PC-9 (cell line): ENCODE results near the gene TBATA. TPM values are rescaled to one million over a fixed set of nuclear protein-coding genes. Genes with fewer than 3 reads are reported as not detected.

ENCODE experiments used
- BruUV-seq: library from RNA; stranded (reverse); fragments of 400-500 nt; replicated peaks from 2 replicates; lab custom pipeline; 2021; lab: Mats Ljungman, UMichigan
- CTCF ChIA-PET: fragments of 300-600 bp; sonication (Branson Sonifier 250); formaldehyde crosslinking; loops from one replicate; lab custom pipeline; 2022; ENCODE audit warnings: antibody characterized with exemption; lab: Charles Lee
- POLR2A ChIA-PET: fragments of 300-600 bp; sonication (Branson Sonifier 250); formaldehyde crosslinking; loops from one replicate; lab custom pipeline; 2022; ENCODE audit warnings: antibody characterized with exemption; ENCODE audit not compliant: unreplicated experiment; lab: Charles Lee
- DNase-seq, 2 experiments: peaks; one replicate each; pipeline versions ENCODE4 v3.0.0 to v3.0.0-alpha.2; 2015 to 2022; ENCODE audit warnings: mixed read lengths in 1 of 2
- H2AFZ ChIP-seq: fragments of 200-600 bp; sonication (generic); 2 replicates; pipeline ENCODE4 v1.8.1; 2017; ENCODE audit warnings: antibody characterized with exemption
- H3F3A ChIP-seq: fragments of 200-600 bp; sonication (generic); 2 replicates; pipeline ENCODE4 v1.8.1; 2017; ENCODE audit warnings: antibody characterized with exemption, mild to moderate bottlenecking, low read depth; ENCODE audit not compliant: insufficient read depth
- H3K27ac ChIP-seq: fragments of 200-600 bp; sonication (generic); 2 replicates; pipeline ENCODE4 v1.6.1; 2016; ENCODE audit warnings: mixed run types
- H3K27me3 ChIP-seq: fragments of 200-600 bp; sonication (generic); 2 replicates; pipeline ENCODE4 v1.6.1; 2016; ENCODE audit warnings: low read depth, mixed run types; ENCODE audit not compliant: insufficient read depth
- H3K36me3 ChIP-seq: fragments of 200-600 bp; sonication (generic); 2 replicates; pipeline ENCODE4 v1.6.1; 2016; ENCODE audit warnings: low read depth, mixed run types
- H3K4me1 ChIP-seq: fragments of 200-600 bp; sonication (generic); replicated peaks from 2 replicates; pipeline ENCODE4 v1.6.1; 2016; ENCODE audit warnings: mixed run types; ENCODE audit not compliant: insufficient read depth
- H3K4me2 ChIP-seq: fragments of 200-600 bp; sonication (generic); 2 replicates; pipeline ENCODE4 v1.6.1; 2017; ENCODE audit warnings: mixed run types
- H3K4me3 ChIP-seq: fragments of 200-600 bp; sonication (generic); 2 replicates; pipeline ENCODE4 v1.6.1; 2016; ENCODE audit warnings: mixed run types
- H3K79me2 ChIP-seq: fragments of 200-600 bp; sonication (generic); 2 replicates; pipeline ENCODE4 v1.6.1; 2017; ENCODE audit warnings: low read depth, mixed run types
- H3K9me2 ChIP-seq: fragments of 200-600 bp; sonication (generic); 2 replicates; pipeline ENCODE4 v1.8.1; 2017; ENCODE audit warnings: mild to moderate bottlenecking; ENCODE audit not compliant: insufficient read depth
- H3K9me3 ChIP-seq: fragments of 200-600 bp; sonication (generic); 2 replicates; pipeline ENCODE4 v1.8.1; 2016; ENCODE audit warnings: low read depth; ENCODE audit not compliant: insufficient read depth
- H4K20me1 ChIP-seq: fragments of 200-600 bp; sonication (generic); 2 replicates; pipeline ENCODE4 v1.8.1; 2017; ENCODE audit not compliant: insufficient read depth
- EZH2 ChIP-seq: fragments of 200-600 bp; sonication (generic); IDR thresholded peaks from 2 replicates; pipeline ENCODE4 v1.8.0; 2017; ENCODE audit warnings: antibody characterized with exemption, low read depth
- intact Hi-C: fragments of 100-400 bp; cut with micrococcal nuclease; formaldehyde crosslinking; loops from one replicate; pipeline ENCODE4 v1.10.0; 2022; ENCODE audit not compliant: unreplicated experiment
- total RNA-seq: library from RNA; stranded (reverse); gene quantifications from 2 replicates; pipeline ENCODE4 v1.2.3, GENCODE V29; 2021
- TF ChIP-seq, protein P1 (sequence below): fragments of 200-600 bp; sonication (generic); conservative IDR thresholded peaks from 2 replicates; pipeline ENCODE4 v1.6.1; 2017; ENCODE audit warnings: mixed run types, antibody characterized with exemption, mild to moderate bottlenecking, moderate library complexity

TBATA gene
- total RNA-seq, 1 experiment from 2014 or later = not detected

DNA sequence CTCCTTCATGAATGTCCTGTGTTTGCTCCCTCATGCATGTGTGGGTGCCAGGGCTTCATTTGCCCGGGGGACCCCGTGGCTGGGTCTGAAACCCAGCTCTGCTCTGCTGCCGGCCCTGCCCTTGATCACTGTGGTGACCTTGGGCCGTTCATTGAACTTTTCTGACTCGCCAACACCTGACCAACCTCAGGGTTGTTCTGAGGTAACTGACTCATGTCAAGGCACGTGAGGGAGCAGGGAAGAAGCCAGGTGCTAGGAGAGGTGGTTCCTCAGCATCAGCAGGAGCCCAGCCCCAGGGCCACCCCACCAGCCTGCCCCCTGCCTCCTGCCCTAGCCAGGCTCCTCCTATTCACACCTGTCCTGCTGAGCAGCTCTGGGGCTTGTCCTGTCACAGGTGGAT lies 47.9 kb downstream of the TBATA start:
- CTCF ChIA-PET = no interaction called here
- no peaks in the 10 kb centered on the region for H3K9me3 ChIP-seq

DNA sequence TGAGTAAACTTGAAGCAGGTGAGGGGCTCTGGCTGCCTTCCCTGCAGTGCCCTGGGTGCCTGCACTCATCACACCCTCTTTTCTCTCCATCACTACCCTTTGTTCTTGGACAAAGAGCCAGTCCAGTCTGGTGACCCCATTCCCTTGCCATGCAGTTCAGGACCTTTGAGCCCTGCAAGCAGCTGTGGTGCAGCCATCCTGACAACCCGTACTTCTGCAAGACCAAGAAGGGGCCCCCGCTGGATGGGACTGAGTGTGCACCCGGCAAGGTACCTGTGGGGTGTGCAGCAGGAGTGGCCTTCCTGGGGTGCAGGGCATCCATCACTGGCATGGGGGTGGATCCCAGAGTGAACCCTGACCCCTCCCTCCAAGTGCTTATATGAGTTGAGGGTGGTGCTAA lies 48.7 kb downstream of the TBATA start:
- TF ChIP-seq, protein P1, sequence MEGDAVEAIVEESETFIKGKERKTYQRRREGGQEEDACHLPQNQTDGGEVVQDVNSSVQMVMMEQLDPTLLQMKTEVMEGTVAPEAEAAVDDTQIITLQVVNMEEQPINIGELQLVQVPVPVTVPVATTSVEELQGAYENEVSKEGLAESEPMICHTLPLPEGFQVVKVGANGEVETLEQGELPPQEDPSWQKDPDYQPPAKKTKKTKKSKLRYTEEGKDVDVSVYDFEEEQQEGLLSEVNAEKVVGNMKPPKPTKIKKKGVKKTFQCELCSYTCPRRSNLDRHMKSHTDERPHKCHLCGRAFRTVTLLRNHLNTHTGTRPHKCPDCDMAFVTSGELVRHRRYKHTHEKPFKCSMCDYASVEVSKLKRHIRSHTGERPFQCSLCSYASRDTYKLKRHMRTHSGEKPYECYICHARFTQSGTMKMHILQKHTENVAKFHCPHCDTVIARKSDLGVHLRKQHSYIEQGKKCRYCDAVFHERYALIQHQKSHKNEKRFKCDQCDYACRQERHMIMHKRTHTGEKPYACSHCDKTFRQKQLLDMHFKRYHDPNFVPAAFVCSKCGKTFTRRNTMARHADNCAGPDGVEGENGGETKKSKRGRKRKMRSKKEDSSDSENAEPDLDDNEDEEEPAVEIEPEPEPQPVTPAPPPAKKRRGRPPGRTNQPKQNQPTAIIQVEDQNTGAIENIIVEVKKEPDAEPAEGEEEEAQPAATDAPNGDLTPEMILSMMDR = no peak
- TF ChIP-seq EZH2 = no peak
- no peak for DNase-seq
- H3K4me3 ChIP-seq = no peak overlapping the region
- no peaks in the 10 kb centered on the region for H4K20me1 ChIP-seq
- no peaks in the 10 kb centered on the region for H3K4me1 ChIP-seq
- H3K9me2 ChIP-seq = no peaks in the 10 kb centered on the region
- no TSS peak for BruUV-seq
- intact Hi-C loops = no loop called here
- H3K27ac ChIP-seq = no peak overlapping the region
- no peaks in the 10 kb centered on the region for H3K27me3 ChIP-seq
- CTCF ChIA-PET = no interaction called here
- no peaks in the 10 kb centered on the region for H3K79me2 ChIP-seq
- H3F3A ChIP-seq = no peaks in the 10 kb centered on the region
- no peak overlapping the region for H2AFZ ChIP-seq
- POLR2A ChIA-PET = no interaction called here
- no peaks in the 10 kb centered on the region for H3K36me3 ChIP-seq
- H3K4me2 ChIP-seq = no peak overlapping the region
- no peaks in the 10 kb centered on the region for H3K9me3 ChIP-seq

More for the DNA sequence above, 47.9 kb downstream of the TBATA start:
- Histone ChIP-seq H4K20me1 (no peaks in the 10 kb centered on the region), H3K36me3 (no peaks in the 10 kb centered on the region), H3K79me2 (no peaks in the 10 kb centered on the region), H3K4me1 (no peaks in the 10 kb centered on the region), H3K27me3 (no peaks in the 10 kb centered on the region), H3F3A (no peaks in the 10 kb centered on the region), H3K27ac (no peak overlapping the region), H3K4me3 (no peak overlapping the region), H2AFZ (no peak overlapping the region), H3K9me2 (no peaks in the 10 kb centered on the region), H3K4me2 (no peak overlapping the region)
- TF ChIP-seq, protein P1 = no peak
- intact Hi-C loops = no loop called here
- BruUV-seq = no TSS peak
- no peak for DNase-seq
- POLR2A ChIA-PET = no interaction called here

DNA sequence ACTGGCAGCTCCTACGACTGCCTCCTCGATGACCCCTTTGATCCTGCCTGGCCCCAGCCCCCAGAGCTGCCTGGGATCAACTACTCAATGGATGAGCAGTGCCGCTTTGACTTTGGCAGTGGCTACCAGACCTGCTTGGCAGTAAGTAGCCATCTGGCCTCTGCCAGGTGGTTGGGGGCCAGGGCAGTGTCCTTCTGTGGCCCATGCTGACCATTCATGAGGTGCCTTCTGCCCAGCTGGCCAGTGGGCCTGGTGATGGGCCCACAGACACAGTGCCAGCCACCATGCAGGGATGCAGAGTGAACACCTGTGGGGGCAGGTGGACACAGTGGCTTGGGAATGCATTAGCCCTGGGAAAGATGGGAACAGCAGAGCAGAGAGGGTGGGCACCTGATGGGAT lies 50.0 kb downstream of the TBATA start:
- CTCF ChIA-PET = no interaction called here
- Histone ChIP-seq H3K4me3 (no peak overlapping the region), H3K4me2 (no peak overlapping the region), H3K36me3 (no peaks in the 10 kb centered on the region), H3K27me3 (no peaks in the 10 kb centered on the region), H4K20me1 (no peaks in the 10 kb centered on the region), H3K27ac (no peak overlapping the region), H3F3A (no peaks in the 10 kb centered on the region), H3K79me2 (no peaks in the 10 kb centered on the region), H2AFZ (no peak overlapping the region), H3K9me3 (no peaks in the 10 kb centered on the region), H3K9me2 (no peaks in the 10 kb centered on the region), H3K4me1 (no peaks in the 10 kb centered on the region)
- intact Hi-C loops = no loop called here
- POLR2A ChIA-PET = no interaction called here
- TF ChIP-seq, protein P1 = no peak
- DNase-seq = no peak
- BruUV-seq = no TSS peak
